ENCODE data around the gene ODC1. TPM values are rescaled to one million over a fixed set of nuclear protein-coding genes. Genes with fewer than 3 reads are reported as not detected.

The ODC1 gene
- total RNA-seq, 1 donor from 2014 or later, result 58.0 TPM

- no peak for DNase-seq (ENCODE audit: low spot score)
- intact Hi-C loops (cut with DNase I), result loop anchor here (5.0 kb wide), 1 partner anchor 218 kb away; no protein-coding TSS in a partner anchor
These were observed 8.8 kb downstream of the ODC1 start for GRCh38 chr2:10439185-10439879.

DNA sequence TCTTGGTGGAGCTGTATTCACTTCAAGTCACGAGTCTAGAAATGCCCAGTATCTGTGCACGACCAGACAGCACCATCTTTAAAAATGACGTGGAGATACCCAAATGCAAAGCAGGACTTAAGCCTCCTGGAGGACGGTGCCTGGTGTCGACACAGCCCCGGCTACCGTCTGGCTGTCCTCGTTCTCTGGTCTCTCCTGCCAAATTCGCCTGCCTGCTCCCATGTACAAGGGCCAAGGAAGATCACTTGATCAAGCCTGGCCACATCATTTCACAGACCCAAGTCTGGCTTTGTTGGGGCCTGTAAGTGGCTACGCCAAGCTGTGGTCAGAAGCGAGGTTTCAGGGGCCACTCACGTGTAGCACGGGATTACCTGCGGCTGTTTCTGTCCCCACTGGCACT lies 9.4 kb downstream of the ODC1 start:
- intact Hi-C loops (cut with DNase I), result loop anchor here (5.0 kb wide), 1 partner anchor 219 kb away; no protein-coding TSS in a partner anchor

DNA sequence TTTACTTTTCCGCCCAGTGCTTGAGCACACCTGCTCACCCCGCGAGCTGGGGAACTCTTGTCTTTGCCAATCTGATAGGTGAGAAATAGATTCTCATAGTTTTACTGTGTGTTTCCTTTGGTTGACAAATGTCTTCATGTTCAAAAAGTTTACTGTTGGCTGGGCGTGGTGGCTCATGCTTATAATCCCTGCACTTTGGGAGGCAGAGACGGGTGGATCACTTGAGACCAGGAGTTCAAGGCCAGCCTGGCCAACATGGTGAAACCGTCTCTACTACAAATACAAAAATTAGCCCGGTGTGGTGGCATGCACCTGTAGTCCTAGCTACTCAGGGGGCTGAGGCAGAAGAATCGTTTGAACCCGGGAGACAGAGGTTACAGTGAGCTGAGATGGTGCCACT lies 10.3 kb downstream of the ODC1 start:
- DNase-seq (ENCODE audit: low spot score), result no peak
- intact Hi-C loops (cut with DNase I), result loop anchor here (5.0 kb wide), 1 partner anchor 219 kb away; no protein-coding TSS in a partner anchor

More for the DNA sequence above, 9.4 kb downstream of the ODC1 start:
- DNase-seq (ENCODE audit: low spot score), result no peak

- DNase-seq (ENCODE audit: low spot score), result no peak
- intact Hi-C loops (cut with DNase I), result loop anchor here (5.0 kb wide), 1 partner anchor 221 kb away; no protein-coding TSS in a partner anchor
These were observed 11.5 kb downstream of the ODC1 start for GRCh38 chr2:10436583-10437110.

- intact Hi-C loops (cut with DNase I), result loop anchor here (1.0 to 5.0 kb wide), 3 partner anchors 221 to 363 kb away; no protein-coding TSS in a partner anchor
- no peak for DNase-seq (ENCODE audit: low spot score)
These were observed 12.3 kb downstream of the ODC1 start for GRCh38 chr2:10435820-10436204.

- peak; percentile 87 for DNase-seq (ENCODE audit: low spot score)
- intact Hi-C loops (cut with DNase I), result loop anchor here (1.0 to 5.0 kb wide), 4 partner anchors 222 to 362 kb away; no protein-coding TSS in a partner anchor
These were observed 13.0 kb downstream of the ODC1 start for GRCh38 chr2:10434886-10435819.

- intact Hi-C loops (cut with DNase I), result loop anchor here (1.0 to 2.0 kb wide), 2 partner anchors 309 to 361 kb away; no protein-coding TSS in a partner anchor
- DNase-seq (ENCODE audit: low spot score), result no peak
These were observed 13.9 kb downstream of the ODC1 start for GRCh38 chr2:10433947-10434885.

DNA sequence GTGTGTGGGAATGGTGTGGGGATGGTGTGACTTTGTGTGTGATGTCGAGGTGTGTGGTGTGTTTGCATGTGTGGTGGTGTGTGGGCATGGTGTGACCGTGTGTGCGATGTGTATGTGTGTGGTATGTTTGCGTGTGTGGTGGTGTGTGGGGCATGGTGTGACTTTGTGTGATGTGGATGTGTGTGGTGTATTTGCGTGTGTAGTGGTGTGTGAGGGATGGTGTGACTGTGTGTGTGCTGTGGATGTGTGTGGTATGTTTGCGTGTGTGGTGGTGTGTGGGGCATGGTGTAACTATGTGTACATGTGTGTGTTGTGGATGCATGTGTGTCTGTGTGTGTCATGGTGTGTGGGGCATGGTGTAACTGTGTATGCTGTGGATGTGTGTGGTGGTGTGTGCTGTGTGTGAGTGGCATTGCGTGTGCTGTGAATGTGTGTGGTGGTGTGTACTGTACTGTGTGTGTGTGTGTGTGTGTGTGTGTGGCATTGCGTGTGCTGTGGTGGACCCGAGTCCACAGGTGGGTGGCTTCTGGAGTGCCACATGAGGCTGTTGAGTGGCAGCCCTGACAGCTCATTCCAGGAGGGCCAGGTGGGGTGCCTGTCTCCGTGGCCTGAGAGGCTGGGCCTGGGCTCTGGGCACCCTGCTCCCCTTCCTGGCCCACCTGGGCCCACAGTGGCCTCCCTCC lies 14.7 kb downstream of the ODC1 start:
- no peak for DNase-seq (ENCODE audit: low spot score)
- intact Hi-C loops (cut with DNase I), result no loop called here

- no peak for DNase-seq (ENCODE audit: low spot score)
- intact Hi-C loops (cut with DNase I), result no loop called here
These were observed 15.6 kb downstream of the ODC1 start for GRCh38 chr2:10432311-10433181.

GRCh38 chr2:10431797-10432196 lies 16.3 kb downstream of the ODC1 start:
- no peak for DNase-seq (ENCODE audit: low spot score)
- intact Hi-C loops (cut with DNase I), result no loop called here

DNA sequence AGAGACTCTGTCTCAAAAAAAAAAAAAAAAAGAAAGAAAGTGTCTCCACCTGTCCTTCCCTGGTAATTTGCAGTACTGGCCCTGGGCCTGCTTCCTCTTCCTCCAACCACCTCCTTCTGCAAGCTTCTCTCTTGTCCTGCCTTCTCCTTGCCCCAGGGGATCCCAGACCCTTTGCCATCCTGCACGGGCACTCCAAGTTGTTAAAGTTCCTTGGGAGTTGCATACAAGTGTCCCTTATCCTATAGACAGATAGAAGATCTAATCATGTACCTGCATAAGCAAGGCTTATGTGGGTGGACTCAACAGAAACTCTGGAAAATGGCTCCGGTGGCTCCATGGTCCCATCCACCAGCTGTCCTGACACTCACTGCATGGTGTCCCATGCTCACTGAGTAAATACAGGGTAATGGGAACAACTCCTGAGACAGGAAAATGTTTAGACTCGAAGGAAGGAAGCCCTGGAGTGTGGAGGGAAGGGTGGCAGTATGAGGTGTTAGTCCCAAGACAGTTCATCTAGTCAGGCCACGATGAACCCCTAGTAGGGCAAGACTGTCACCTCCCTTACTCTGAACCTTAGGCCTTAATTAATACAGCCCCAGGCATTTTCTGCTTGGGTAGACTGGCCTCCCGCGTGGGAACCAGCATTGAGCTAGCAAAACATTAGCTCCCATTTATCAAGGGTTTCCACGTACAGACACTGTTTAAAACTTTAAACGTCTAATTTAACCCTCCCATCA lies 17.1 kb downstream of the ODC1 start:
- no peak for DNase-seq (ENCODE audit: low spot score)
- intact Hi-C loops (cut with DNase I), result no loop called here

GRCh38 chr2:10428924-10429323 lies 19.2 kb downstream of the ODC1 start:
- intact Hi-C loops (cut with DNase I), result no loop called here
- no peak for DNase-seq (ENCODE audit: low spot score)

GRCh38 chr2:10428355-10428754 lies 19.8 kb downstream of the ODC1 start:
- intact Hi-C loops (cut with DNase I), result no loop called here
- DNase-seq (ENCODE audit: low spot score), result no peak

- no peak for DNase-seq (ENCODE audit: low spot score)
- intact Hi-C loops (cut with DNase I), result no loop called here
These were observed 20.5 kb downstream of the ODC1 start for GRCh38 chr2:10427618-10427949.

DNA sequence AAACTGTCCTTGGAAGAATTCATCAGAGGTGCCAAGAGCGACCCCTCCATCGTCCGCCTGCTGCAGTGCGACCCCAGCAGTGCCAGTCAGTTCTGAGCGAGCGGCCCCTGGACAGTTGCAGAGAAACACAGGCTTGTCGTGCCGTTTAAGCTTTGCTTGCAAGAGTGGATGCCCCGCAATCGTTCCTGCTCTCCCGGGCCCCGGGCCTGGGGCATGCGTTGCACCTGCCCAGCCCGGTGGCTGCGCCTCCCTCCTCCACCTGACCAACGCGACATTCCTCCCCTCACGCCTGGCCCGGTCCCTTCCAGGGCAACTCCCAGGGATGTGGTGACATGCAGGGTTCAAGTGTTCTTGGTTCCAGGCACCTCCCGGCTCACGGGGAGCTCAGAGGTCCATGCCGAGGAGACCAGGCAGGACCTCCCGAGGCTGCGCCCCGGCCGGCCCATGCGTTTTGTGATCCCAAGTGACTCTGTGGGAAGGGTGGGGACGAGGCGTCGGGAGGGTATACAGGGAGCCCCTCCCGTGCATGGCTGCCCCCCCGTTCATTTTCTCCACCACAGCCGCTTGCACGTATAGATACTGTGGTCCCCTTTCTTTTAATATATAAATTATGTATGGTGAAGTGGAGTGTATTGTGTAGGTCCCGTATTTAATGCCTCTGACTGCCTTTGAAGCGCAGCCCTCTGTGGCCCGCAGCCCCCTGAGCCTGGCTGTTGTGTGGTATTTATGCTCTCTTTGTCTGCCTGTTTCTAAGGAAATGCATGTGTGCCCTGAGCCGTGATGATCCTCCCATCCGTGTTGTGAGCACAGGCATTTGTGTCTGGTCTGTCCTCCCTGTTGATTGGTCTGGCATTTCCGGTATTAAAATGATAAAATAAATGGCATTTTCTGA lies 21.2 kb downstream of the ODC1 start:
- DNase-seq (ENCODE audit: low spot score), result no peak
- intact Hi-C loops (cut with DNase I), result no loop called here

DNA sequence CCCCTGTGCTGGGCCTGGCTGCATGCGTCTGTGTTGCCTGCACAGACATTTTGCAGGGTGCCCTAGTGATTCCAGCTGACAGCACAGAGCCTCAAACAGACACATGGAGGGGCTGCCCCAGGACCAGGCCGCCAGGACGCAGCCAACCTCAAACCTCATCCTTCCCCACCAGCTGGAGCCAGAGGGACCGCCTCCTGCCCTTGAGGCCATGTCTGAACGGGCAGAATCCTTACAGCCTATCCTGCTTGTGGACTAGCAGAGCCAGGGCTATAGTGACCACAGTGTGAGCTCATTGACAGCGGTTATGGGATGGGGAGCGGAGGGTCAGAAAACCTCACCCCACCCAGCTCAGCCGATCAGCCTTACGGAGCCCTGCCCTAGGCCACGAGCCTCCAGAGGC lies 22.4 kb downstream of the ODC1 start:
- intact Hi-C loops (cut with DNase I), result no loop called here
- no peak for DNase-seq (ENCODE audit: low spot score)
